NCI-H1694 (cell line): ENCODE measurements around the gene CTSK.
"Not testable (repeated sequence)": the region's sequence is repeated elsewhere in the genome, so short reads cannot be mapped to it uniquely, and the experiment has no call there.

Experiments used
- DNase-seq: peaks from one replicate; lab custom pipeline; 2025; lab: John Stamatoyannopoulos, UW

CTSK gene

DNA sequence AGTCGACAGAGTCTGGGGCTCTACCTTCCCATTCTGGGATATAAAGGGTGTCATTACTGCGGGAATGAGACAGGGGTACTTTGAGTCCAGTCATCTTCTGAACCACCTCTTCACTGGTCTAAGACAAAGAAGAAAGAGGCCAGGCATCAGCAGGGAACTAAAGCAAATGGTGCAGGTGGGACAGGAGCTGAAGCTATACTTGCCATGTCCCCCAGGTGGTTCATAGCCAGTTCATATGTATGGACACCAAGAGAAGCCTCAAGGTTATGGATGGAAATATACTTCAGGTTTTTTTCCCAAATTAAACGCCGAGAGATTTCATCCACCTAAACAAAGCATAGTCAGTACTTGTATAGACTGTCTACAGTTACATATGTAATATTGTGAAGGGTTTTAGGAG, 2.2 kb downstream of the CTSK start:
- DNase-seq = no peak

DNA sequence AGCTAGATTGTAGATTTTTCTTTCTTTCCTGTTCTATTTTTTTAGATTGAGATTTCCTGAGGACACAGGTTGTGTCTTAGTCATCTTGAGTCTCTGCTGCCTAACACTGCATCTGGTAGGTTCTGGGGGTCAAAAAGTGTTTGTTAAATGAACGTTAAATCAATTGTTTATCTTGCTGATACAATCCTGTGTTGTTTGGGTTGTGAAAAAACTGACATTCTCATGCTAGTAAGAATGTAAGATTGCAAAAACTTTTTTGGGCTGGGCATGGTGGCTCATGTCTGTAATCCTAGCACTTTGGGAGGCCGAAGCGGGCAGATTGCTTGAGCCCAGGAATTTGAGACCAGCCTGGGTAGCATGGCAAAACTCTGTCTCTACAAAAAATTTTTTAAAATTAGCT, 3.4 kb downstream of the CTSK start:
- DNase-seq = no peak

DNA sequence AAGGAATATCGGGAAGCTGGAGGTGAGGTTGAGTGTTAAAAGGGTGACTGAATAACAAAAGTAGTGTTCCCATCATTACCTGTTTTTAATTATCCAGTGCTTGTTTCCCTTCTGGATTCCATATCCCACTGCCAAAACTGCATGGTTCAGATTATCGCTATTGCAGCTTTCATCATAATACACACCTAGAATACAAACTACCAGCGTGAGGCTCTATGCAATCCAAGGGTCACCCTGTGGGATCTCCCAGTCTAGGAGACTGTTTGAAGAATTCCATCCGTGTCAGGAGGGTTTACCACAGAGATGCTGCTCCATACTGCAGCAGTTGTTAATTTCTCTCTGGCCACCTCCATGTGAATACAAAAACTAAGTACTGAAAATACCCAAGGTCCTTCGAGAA, 9.0 kb downstream of the CTSK start:
- no peak for DNase-seq

DNA sequence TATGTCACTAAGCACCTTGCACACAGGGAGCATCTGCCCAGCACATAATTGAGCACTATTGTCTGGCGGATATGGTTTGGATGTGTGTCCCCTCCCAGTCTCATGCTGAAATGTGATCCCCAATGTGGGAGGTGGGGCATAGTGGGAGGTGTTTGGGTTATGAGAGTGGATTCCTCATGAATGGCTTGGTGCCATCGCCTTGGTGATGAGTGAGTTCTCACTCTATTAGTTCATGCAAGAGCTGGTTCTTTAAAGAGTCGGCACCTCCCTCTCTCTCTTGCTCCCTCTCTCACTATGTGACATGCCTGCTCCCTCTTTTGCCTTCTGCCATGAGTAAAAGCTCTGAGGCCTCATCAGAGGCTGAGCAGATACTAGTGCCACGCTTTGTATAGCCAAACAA, 9.5 kb downstream of the CTSK start:
- no peak for DNase-seq

DNA sequence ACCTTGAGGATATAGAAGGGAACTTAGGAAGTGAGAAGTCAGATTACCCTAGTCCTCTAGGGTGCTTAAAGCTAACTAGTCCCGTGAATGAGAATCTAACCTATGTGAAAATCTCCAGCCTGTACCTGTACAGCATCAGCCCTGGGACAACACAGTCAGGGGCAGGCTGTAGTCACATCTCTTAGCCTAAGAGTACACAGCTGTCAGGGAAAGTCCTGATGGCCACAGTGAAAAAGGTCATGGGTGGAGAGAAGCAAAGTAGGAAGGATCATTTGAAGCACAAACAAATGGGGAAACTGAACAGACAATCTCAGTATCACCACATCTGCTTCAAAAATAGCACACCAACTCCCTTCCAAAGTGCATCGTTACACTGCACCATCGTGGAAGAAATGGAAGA, 11.7 kb downstream of the CTSK start:
- DNase-seq = no peak

DNA sequence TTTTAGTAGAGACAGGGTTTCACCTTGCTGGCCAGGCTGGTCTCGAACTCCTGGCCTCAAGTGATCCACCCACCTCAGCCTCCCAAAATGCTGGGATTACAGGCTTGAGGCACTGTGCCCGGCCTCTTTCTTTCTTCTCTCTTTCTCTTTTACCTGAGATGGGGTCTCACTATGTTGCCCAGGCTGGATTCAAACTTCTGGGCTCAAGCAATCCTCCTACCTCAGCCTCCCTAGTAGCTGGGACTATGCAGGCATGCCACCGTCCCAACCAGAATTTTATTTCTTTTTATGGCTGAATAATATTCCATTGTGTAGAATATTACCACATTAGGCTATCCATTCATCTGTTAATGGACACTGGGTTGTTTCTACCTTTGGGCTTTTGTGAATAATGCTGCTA, 14.3 kb downstream of the CTSK start:
- not testable (repeated sequence) for DNase-seq

DNA sequence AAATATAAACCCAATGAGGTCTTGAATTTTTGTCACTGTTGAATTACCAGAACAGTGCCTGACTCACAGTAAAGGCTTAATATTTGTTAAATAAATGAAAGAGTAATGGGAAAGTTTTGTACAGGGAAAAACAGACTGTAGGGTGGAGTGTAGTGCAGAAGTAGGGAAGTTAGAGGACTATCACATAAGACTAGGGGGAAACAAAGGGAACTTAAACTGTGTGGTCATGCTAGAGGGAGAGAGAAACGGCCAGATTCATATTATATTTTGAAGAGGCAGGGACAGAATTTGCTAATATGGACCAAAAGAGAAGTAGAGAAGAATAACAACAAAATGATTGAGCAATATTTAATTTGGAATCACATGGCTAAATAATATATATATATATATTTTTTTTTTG, 14.8 kb downstream of the CTSK start:
- no peak for DNase-seq

DNA sequence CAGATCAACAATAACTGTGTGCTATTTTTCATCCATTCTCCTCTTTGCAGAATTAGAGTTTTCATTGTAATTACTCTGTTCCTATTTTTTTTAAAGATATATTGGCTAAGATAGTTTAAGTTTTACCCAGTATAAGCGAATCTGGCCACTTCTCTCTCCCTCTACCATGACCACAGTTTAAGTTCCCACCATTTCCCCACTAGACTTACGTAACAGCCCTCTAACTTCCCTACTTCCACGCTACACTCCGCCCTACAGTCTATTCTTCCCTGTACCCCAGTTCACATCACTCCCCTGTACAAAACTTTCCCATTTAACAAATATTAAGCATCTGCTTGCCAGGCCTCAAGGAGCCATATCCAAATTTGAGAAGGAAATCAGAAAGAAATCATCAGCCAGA, 16.5 kb downstream of the CTSK start:
- no peak for DNase-seq

DNA sequence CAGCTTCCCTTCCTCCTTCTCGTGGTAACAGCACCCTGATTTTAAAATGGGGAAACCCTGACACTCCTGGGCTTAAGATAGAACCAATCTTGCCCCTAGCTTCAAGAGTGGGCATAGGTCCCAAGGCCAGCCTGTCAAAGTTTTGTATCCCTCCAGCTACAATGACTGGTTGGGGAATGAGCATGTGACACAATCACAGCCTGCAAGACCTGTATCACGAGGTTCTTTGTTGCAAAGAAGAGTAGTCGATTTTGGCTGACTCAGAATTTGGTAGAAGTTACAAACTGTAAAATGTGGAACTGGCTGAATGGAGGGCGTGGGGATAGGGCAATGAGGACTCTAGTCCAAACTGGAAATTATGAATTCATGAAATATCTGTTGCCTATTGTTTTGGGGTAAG, 18.7 kb downstream of the CTSK start:
- no peak for DNase-seq

DNA sequence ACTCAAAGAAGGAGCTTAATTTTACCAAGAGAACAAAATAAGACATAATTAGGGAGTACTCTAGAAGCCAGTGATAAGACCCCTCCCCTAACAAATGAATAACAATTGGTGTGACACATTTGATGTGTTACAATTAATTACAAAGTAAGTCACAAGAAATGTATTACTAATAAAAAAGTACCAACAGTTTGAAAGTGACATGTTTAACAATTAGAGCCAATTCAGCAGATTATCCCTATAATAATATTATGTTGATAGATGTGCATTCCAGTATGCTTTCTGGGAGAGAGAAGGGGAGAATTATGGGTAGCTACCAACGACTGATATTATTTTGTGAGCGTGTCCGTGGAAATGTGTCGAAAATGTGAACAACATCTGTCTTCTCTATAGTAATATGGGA, 19.1 kb downstream of the CTSK start:
- DNase-seq = no peak

DNA sequence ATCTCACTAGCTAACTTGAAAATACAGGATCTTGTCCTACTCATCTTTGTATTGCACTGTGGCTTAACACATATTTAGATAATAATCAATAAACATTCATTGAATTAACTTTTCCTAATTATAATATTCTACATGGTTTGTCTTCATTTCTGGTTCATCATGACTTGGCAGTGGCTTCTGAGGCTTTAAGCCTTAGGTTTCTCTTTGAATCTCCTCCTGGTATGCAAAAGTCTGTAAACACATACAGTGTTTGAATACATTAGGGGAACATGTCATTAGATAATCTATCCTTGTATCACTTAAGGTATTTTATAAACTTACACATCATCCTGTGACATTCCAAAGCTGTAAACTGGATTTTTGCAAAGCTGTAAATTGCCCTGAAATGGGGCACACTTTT, 20.6 kb downstream of the CTSK start:
- DNase-seq = no peak

DNA sequence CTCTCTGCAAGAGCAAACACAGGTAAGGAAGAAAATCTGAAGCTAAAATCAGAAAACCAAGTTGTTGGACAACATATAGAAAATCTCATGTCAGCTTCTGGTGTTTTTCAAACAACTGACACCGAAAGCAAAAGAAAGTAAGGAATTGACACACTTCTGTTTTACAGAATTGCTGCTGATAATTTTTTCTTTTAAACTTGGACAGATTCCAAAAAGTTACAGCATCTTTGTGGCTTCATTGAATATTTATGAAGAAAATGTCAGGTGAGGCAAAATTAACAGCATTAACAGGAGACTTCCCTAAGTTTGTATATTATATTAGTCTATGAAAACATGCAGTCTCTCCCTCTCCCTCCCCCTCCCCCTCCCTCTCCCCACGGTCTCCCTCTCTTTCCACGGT, 27.6 kb downstream of the CTSK start:
- no peak for DNase-seq

DNA sequence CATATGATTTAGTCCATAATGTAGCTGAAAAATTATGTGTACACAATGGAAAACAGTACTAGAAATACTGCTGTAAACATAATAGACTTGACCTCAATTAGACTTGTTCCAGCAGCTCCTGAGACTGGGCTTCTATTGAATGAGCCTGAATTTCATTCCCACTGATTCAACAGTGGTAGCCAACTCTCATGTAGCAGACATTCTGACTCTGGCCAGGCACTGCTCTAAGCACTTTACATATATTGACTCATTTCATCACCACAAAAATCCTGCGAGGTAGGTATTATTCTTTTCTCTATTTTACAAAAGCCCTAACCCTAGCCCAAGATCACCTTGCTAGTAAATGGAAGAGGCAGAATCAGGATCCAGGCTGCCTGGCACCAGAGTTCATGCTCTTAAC, 29.7 kb downstream of the CTSK start:
- no peak for DNase-seq

DNA sequence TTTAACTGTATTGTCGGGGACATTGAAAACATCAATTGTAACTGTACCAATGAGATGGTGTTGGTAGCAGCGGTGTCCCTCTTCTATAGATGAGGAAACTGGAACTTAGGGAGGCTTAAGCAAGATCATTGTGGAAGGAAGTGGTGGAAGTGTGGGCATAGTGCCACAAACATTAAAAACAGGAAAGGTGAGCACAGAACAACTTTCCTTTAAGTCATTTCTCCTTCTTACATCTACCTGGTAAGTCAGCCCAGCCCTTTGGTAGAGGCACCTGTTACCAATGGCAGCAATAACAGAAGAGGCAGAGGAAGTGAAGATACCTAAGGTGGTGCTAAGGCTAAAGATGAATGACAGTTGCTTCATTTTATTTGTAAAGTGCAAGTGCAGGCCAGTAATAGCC, 30.5 kb downstream of the CTSK start:
- DNase-seq = no peak

DNA sequence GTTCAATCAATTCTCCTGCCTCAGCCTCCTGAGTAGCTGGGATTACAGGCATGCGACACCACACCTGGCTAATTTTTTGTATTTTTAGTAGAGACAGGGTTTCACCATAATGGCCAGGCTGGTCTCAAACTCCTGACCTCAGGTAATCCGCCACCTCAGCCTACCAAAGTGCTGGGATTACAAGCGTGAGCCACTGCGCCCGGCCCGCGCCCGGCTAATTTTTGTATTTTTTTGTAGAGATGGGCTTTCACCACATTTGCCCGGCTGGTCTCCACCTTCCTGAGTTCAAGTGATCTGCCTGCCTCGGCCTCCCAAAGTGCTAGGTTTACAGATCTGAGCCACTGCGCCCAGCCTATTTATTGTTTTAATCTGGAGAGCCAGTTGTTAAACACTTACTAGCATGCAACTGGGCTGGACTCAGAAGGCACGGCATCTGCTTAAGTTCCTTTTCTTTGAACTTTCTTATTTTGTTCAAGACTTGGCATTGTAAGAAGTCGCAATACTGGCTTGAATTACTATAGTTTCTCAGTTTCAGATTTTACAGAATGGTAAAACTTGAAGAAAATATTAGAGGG, 32.0 kb downstream of the CTSK start:
- not testable (repeated sequence) for DNase-seq

DNA sequence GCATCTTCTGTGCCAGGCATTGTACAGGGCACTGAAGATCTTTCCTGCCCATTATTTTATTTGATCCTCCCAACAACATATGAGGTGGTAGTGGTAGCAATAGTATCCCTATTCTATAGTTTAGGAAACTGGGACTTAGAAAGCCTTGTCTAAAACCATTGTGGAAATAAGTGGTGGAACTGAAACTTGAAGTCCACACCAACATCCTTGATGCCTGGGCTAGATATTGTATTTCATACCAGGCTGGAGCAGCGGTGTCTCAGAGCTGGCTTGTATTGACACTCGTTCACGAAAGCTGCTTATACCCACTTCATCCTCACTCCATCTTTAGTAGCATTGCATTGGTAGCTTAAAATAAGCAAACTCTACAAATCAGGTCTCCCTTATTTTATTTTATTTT, 32.8 kb downstream of the CTSK start:
- no peak for DNase-seq

DNA sequence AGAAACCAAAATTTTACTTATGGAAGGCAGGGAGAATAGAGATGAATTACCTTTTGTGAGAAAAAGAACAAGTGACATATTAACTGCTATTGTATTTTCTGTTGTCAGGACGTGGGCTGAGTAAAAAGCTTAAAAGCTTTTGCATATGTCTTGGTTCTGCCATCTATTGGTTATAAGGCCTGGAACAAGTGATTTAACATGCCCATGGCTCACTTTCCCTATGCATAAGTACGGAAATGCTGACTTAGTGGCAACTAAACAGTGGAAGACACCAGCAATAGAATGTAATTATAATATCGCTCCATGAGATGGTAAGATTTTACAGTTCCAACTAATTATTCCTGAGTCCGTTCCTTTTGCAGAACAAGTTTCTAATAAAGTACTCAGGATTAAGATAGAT, 35.7 kb downstream of the CTSK start:
- no peak for DNase-seq

DNA sequence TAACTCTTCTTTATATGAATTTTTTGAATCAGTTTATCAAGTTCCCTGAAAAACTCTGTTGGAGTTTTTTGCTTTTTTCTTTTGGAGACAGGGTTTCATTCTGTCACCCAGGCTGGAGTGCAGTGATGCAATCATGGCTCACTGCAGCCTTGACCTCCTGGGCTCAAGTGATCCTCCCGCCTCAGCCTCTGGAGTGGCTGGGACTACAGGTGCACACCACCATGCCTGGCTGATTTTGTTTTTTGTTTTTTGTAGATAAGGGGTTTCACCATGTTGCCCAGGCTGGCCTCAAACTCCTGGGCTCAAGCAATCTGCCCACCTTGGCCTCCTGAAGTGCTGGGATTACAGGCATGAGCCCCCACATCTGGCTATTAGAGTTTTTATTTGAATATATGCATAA, 40.4 kb downstream of the CTSK start:
- DNase-seq = not testable (repeated sequence)

DNA sequence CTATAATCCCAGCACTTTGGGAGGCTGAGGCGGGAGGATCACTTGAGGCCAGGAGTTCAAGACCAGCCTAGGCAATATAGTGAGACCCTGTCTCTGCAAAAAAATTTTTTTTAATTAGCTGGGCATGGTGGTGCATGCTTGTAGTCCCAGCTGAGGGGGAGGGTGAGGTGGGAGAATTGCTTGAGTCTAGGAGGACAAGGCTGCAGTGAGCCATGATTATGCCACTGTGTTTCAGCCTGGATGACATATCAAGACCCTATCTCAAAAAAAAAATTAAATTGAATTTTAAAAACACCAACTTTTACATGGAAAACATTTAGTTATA, 42.1 kb downstream of the CTSK start:
- DNase-seq = not testable (repeated sequence)

DNA sequence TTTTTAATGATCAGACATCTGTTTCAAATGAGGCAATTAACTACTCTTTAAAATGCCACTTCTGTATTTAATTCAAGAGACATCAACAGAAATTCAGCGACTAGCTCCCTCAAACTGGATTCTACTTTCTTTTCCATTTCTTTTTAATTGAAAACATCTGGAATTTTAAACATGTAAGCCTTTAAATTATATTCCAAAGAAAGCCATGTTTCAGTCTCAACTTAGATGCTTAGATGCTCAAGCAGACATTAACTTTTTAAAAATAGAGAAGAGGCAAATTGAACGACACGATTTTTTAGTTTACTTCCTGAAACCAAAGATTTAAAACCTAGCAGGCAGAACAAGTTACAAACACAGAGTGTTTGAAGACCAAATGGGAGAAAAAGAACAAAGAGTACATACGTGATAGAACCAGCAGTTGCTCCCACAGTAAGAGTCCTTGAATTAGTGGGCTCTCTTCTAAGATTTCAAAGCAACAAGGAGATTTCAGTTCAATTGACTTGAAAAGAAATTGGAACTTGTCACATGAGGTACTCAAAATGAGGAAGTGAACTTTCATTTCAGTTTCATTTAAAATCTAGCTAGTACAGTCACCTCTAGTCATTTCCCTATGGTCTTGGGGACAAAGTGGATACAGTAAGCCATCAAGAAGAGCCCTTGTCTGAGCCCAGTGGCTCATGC, 42.6 kb downstream of the CTSK start, which contains the start of gene CTSS:
CTSS (minus strand) TSS at position 483 of the 681 bp plus-strand sequence. CDS start 1,015 bp downstream, outside the sequence.
- no peak for DNase-seq

DNA sequence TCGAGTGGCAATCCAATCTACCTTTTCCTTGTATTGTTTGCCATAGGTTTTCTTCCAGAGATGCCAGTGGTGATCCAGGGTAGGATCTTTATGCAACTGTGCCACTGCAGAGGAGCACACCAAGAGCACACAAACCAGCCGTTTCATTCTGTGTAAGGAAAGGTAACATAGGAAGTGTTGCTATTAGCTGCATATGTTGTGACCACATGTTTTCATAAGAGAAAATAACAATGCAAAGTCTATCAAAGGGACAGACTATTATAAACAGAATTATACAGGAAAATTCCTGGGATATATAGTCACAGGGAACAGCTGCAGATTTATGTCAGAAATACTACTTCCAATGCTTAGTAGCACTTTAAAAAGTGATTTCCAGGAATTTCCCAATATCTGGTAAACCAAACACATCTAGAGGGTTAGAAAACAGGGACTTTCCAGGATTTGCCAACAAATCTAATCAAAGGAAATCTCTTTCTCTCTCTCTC, 43.4 kb downstream of the CTSK start:
- DNase-seq = no peak

DNA sequence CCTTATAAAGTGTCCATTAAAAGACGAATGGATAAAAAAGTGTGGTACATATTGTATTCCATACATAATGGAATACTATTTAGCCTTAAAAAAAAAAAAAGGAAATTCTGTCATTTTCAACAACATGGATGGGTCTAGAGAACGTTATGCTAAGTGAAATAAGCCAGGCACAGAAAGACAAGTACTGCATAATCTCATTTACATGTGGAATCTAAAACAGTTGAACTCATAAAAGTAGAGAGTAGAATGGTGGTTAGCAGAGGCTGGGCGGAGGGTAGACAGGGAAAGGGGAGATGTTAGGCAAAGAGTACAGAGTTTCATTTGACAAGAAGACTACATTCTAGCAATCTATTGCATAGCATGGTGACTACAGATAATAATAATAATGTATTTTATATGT, 45.0 kb downstream of the CTSK start:
- no peak for DNase-seq

DNA sequence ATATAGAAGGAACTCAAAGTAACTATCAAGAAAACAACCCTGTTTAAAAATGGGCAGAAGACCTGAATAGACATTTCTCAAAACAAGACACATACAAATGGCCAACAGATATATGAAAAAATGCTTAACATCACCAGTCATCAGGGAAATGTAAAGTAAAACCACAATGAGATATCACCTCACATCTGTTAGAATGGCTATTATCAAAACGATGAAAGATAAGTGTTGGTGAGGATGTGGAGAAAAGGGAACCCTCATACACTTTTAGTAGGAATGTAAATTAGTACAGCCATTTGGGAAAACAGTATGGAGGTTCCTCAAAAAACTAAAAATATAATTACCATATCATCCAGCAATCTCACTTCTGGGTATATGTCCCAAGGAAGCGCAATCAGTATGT, 45.5 kb downstream of the CTSK start:
- DNase-seq = no peak

DNA sequence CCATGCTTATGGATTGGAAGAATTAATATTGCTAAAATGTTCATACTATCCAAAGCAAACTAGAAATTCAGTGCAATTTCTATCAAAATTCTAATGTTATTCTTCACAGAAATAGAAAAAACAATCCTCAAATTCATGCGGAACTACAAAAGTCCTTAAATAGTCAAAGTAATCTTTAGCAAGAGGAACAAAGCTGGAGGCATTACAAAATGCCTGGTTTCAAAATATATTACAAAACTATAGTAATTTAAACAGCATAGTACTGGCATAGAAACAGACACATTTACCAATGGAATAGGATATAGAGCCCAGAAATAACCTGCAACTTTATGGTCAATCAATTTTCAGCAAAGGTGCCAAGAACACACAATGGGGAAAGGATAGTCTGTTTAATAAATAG, 46.3 kb downstream of the CTSK start:
- no peak for DNase-seq
